ENCODE results near the gene E2F4.

Gene E2F4

DNA sequence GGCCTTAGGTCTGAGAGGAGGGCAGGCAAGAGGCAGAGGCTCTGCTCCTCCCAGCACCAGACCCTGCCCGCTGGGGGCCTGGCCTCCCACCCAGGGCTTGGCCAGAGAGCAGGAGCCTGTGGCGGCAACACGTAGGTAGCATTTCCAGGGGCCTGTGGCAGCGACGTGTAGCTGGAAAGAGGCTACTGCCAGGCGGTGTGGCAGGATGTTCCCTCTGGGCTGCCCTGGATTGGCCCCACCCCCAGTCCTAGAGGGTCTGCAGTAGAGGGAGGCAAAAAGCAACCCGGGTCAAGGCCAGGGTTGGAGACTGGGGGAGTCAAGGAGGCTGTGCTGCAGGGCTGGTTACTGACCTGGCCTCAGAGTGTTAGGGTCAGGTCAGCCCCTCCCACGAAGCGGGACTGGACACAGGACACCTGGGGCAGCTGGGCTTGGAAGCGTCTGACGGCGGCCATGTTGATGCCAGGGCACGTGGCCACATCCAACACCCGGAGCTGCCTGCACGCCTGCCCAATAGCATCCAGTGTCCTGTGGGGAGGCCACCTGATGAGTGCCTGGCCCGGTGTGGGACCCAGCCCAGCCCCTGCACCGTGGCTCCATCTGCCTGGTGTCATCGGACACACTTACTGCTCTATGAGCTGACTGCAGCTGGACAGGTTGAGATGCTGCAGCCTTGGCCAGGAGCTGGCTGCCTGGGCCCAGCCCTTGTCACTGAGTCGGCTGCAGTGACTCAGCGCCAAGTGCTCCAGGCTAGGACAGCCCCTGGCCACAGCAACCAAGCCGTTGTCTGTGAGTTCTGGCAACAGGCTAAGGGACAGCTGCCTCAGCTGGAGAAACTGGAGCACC is 15.5 kb downstream of the E2F4 start:
- POLR2A ChIA-PET = interaction anchor here (0.6 kb wide), 1 partner anchor 118 kb away, joined by 5 read pairs; no protein-coding TSS in a partner anchor
- TF ChIP-seq, protein P1, sequence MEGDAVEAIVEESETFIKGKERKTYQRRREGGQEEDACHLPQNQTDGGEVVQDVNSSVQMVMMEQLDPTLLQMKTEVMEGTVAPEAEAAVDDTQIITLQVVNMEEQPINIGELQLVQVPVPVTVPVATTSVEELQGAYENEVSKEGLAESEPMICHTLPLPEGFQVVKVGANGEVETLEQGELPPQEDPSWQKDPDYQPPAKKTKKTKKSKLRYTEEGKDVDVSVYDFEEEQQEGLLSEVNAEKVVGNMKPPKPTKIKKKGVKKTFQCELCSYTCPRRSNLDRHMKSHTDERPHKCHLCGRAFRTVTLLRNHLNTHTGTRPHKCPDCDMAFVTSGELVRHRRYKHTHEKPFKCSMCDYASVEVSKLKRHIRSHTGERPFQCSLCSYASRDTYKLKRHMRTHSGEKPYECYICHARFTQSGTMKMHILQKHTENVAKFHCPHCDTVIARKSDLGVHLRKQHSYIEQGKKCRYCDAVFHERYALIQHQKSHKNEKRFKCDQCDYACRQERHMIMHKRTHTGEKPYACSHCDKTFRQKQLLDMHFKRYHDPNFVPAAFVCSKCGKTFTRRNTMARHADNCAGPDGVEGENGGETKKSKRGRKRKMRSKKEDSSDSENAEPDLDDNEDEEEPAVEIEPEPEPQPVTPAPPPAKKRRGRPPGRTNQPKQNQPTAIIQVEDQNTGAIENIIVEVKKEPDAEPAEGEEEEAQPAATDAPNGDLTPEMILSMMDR (IDR thresholded peaks at IDR 0.05; ENCODE audit: control extremely low read depth, extremely low read depth, low read depth, missing control alignments) = no peak
- CTCF ChIA-PET = interaction anchor here (0.6 to 1.4 kb wide), 2 partner anchors 10 to 74 kb away, joined by 3 to 8 read pairs; no protein-coding TSS in a partner anchor
- DNase-seq (ENCODE audit: extremely low spot score) = no peak

GRCh38 chr16:67208154-67208896 is 16.4 kb downstream of the E2F4 start:
- ChIA-PET CTCF (interaction anchor here (0.6 to 2.5 kb wide), 6 partner anchors 11 to 75 kb away, joined by 3 to 8 read pairs (median 4); partner anchors contain the start of genes FBXL8 and TRADD), POLR2A (interaction anchor here (0.6 kb wide), 1 partner anchor 117 kb away, joined by 5 read pairs; no protein-coding TSS in a partner anchor)
- TF ChIP-seq, protein P1 (IDR thresholded peaks at IDR 0.05; ENCODE audit: control extremely low read depth, extremely low read depth, low read depth, missing control alignments) = no peak
- no peak for DNase-seq (ENCODE audit: extremely low spot score)

DNA sequence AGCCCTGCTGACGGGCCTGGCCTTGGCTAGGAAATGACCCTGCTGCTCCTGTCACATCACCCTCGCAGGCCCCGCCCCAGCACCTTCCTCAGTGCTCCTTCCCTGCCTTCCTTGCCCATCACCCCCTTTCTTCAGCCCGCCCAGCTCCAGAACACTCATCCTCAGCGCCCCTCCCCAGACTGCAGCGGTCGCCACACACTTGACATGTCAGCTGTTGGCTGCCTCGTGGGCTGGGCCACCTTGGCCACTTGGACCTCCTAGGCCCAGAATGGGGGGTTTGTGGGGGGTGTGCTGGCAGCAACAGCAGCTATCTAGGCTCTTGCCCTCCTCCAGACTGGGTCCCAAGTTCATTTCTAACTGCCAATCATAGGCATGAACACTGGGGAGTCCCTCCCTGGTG is 17.6 kb downstream of the E2F4 start:
- CTCF ChIA-PET = interaction anchor here (1.3 to 2.5 kb wide), 4 partner anchors 15 to 54 kb away, joined by 4 to 6 read pairs (median 4); partner anchors contain the start of genes FBXL8 and TRADD
- TF ChIP-seq, protein P1 (IDR thresholded peaks at IDR 0.05; ENCODE audit: control extremely low read depth, extremely low read depth, low read depth, missing control alignments) = no peak
- POLR2A ChIA-PET = no interaction called here
- no peak for DNase-seq (ENCODE audit: extremely low spot score)

DNA sequence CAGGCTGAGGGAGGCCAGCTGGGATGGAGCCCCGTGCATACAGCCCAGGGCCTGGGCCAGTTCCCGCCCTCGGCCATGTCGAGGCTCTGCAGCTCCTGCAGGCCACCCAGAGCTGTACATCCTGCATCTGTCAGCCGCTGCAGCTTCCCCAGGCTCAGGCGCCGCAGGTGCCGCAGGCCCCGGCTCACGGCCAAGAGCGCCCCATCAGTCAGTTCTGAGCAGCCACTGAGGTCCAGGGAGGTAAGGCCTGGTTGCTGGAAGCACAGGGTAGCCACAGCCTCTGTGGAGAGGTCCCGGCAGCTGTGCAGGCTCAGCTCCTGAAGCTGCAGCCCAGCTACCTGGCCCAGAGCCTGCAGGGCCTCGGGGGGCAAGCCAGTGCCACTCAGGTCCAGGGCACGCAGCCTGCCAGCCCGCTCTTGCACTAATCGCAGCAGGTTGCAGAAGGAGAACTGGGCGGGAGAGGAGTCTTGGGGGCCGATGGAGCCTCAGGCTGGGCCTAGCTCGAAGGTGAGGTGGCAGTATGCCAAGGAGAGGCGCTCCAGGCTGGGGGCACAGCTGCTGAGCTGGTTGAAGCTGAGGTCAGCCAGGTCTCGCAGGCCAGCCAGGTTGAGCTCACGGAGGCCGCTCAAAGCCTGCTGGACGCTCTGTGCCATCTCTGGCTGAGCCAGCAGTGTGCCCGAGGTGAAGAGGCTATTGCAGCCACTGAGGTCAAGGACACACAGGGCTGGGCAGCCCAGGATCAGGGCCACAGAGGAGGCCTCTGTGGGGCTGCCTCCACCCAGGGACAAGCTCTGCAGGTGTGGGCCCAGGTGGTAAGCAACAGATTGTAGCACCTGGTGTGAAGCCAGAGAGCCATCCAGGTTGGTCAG is 18.3 kb downstream of the E2F4 start:
- no peak for DNase-seq (ENCODE audit: extremely low spot score)
- ChIA-PET POLR2A (interaction anchor here (1.0 kb wide), 1 partner anchor 12 kb away, joined by 4 read pairs; no protein-coding TSS in a partner anchor), CTCF (interaction anchor here (0.8 to 2.5 kb wide), 3 partner anchors 15 to 218 kb away, joined by 3 to 6 read pairs (median 4); no protein-coding TSS in a partner anchor)
- TF ChIP-seq, protein P1 (IDR thresholded peaks at IDR 0.05; ENCODE audit: control extremely low read depth, extremely low read depth, low read depth, missing control alignments) = no peak

DNA sequence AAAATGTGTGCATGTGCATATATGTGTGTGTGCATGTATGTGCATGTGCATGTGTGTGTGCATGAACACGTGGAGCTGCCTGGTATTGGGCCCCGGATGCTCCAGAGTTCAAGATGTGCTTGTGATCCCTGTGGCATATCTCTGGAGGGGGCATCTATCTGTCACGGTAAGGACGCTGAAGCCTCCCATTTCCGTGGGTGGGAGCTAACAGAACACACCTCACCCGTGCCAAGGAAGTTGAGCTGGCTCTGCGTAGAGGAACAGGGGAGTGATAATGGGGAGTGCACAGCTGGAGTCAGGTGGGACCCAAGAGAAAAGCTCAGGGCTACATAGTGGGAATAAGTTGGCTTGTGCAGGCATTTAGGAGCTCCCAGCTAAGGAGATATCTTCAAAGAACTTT is 19.7 kb downstream of the E2F4 start:
- POLR2A ChIA-PET = no interaction called here

More for the DNA sequence above, 19.7 kb downstream of the E2F4 start:
- DNase-seq (ENCODE audit: extremely low spot score) = no peak
- CTCF ChIA-PET = interaction anchor here (1.0 to 1.1 kb wide), 2 partner anchors 9 to 13 kb away, joined by 3 read pairs; no protein-coding TSS in a partner anchor
- TF ChIP-seq, protein P1 (IDR thresholded peaks at IDR 0.05; ENCODE audit: control extremely low read depth, extremely low read depth, low read depth, missing control alignments) = no peak
